Type B pancreatic cell (in vitro differentiated cells): ENCODE measurements around the gene MALSU1. TPM values are rescaled to one million over a fixed set of nuclear protein-coding genes. Genes with fewer than 3 reads are reported as not detected.
A peak's percentile ranks its signal among the peaks of the same experiment; 100 is the strongest.

Experiments
- DNase-seq: peaks from one replicate; pipeline ENCODE4 v3.0.0; 2021; ENCODE audit warnings: mixed read lengths; ENCODE audit not compliant: unreplicated experiment; ENCODE audit errors: extremely low spot score
- H3K27ac Mint-ChIP-seq: 2 replicates; pipeline ENCODE4 v1.8.0; 2021; ENCODE audit warnings: mild to moderate bottlenecking, mixed read lengths
- H3K27me3 Mint-ChIP-seq: 2 replicates; pipeline ENCODE4 v1.8.0; 2021; ENCODE audit warnings: mixed read lengths
- H3K36me3 Mint-ChIP-seq: 2 replicates; pipeline ENCODE4 v1.8.0; 2021; ENCODE audit warnings: mixed read lengths
- H3K4me1 Mint-ChIP-seq: one replicate; pipeline ENCODE4 v1.8.0; 2021; ENCODE audit warnings: mixed read lengths; ENCODE audit not compliant: unreplicated experiment
- H3K4me3 Mint-ChIP-seq: 2 replicates; pipeline ENCODE4 v1.8.0; 2021; ENCODE audit warnings: mild to moderate bottlenecking, mixed read lengths
- H3K9me3 Mint-ChIP-seq: 2 replicates; pipeline ENCODE4 v1.8.0; 2021; ENCODE audit warnings: mixed read lengths
- CTCF ChIP-seq: fragments of 200-600 bp; sonication (generic); conservative IDR thresholded peaks from 2 replicates; pipeline ENCODE4 v1.5.0; 2021; ENCODE audit warnings: antibody characterized with exemption, mild to moderate bottlenecking
- total RNA-seq: library from RNA; stranded (reverse); gene quantifications from 2 replicates; pipeline ENCODE4 v1.2.1, GENCODE V29; 2021; ENCODE audit warnings: low replicate concordance

MALSU1 gene
- total RNA-seq, 1 donor from 2014 or later = 50.5 TPM

GRCh38 chr7:23272275-23272674, 26.9 kb upstream of the MALSU1 start:
- DNase-seq = peak; percentile 29
- TF ChIP-seq CTCF = no peak
- peaks cover under 1% of the 10 kb centered on the region for H3K4me1 Mint-ChIP-seq
- no peak overlapping the region for H3K4me3 Mint-ChIP-seq
- no peaks in the 10 kb centered on the region for H3K9me3 Mint-ChIP-seq
- peaks cover 6% of the 10 kb centered on the region for H3K27me3 Mint-ChIP-seq
- no peak overlapping the region for H3K27ac Mint-ChIP-seq
- H3K36me3 Mint-ChIP-seq = no peaks in the 10 kb centered on the region

- Mint-ChIP-seq H3K27ac (peak overlapping the region; percentile 33), H3K27me3 (peaks cover 6% of the 10 kb centered on the region), H3K4me3 (peak overlapping the region; percentile 44), H3K4me1 (peaks cover 4% of the 10 kb centered on the region), H3K9me3 (no peaks in the 10 kb centered on the region), H3K36me3 (no peaks in the 10 kb centered on the region)
- peak; percentile 85 for TF ChIP-seq CTCF
- DNase-seq = peak; percentile 85
These were observed 26.0 kb upstream of the MALSU1 start for GRCh38 chr7:23273141-23273599.

- no peaks in the 10 kb centered on the region for H3K36me3 Mint-ChIP-seq
- no peaks in the 10 kb centered on the region for H3K9me3 Mint-ChIP-seq
- H3K4me1 Mint-ChIP-seq = peaks cover 4% of the 10 kb centered on the region
- no peak for DNase-seq
- peaks cover 6% of the 10 kb centered on the region for H3K27me3 Mint-ChIP-seq
- no peak for TF ChIP-seq CTCF
- H3K4me3 Mint-ChIP-seq = no peak overlapping the region
- H3K27ac Mint-ChIP-seq = no peak overlapping the region
These were observed 23.2 kb upstream of the MALSU1 start for GRCh38 chr7:23275912-23276311.

- H3K27me3 Mint-ChIP-seq = peaks cover 6% of the 10 kb centered on the region
- peaks cover 4% of the 10 kb centered on the region for H3K4me1 Mint-ChIP-seq
These were observed 22.8 kb upstream of the MALSU1 start for GRCh38 chr7:23276376-23276775.

GRCh38 chr7:23276947-23277346, 22.2 kb upstream of the MALSU1 start:
- H3K4me1 Mint-ChIP-seq = peaks cover 4% of the 10 kb centered on the region
- DNase-seq = no peak

More at GRCh38 chr7:23276376-23276775, 22.8 kb upstream of the MALSU1 start:
- peak; percentile 45 for TF ChIP-seq CTCF
- H3K4me3 Mint-ChIP-seq = no peak overlapping the region
- H3K27ac Mint-ChIP-seq = no peak overlapping the region
- DNase-seq = no peak
- no peaks in the 10 kb centered on the region for H3K36me3 Mint-ChIP-seq
- no peaks in the 10 kb centered on the region for H3K9me3 Mint-ChIP-seq

More at GRCh38 chr7:23276947-23277346, 22.2 kb upstream of the MALSU1 start:
- Mint-ChIP-seq H3K4me3 (no peak overlapping the region), H3K36me3 (no peaks in the 10 kb centered on the region), H3K27me3 (peaks cover 6% of the 10 kb centered on the region), H3K27ac (no peak overlapping the region), H3K9me3 (no peaks in the 10 kb centered on the region)
- no peak for TF ChIP-seq CTCF
